Smooth muscle cell (in vitro differentiated cells): Measurements from ENCODE around the gene SSR2. TPM values are rescaled to one million over a fixed set of nuclear protein-coding genes. Genes with fewer than 3 reads are reported as not detected.

ENCODE experiments used
- DNase-seq: peaks from one replicate; lab custom pipeline; 2025; ENCODE audit not compliant: unreplicated experiment; lab: John Stamatoyannopoulos, UW
- H2AFZ ChIP-seq: fragments of 200-600 bp; sonication (generic); 2 replicates; pipeline ENCODE4 v1.6.0; 2016; ENCODE audit warnings: antibody characterized with exemption, low read depth, mild to moderate bottlenecking
- H3F3A ChIP-seq: fragments of 200-600 bp; sonication (generic); 2 replicates; pipeline ENCODE4 v1.6.0; 2017; ENCODE audit warnings: antibody characterized with exemption, low read depth
- H3K27ac ChIP-seq: fragments of 200-600 bp; sonication (generic); 2 replicates; pipeline ENCODE4 v1.5.1; 2016; ENCODE audit warnings: low read depth, mild to moderate bottlenecking
- H3K27me3 ChIP-seq: fragments of 200-600 bp; sonication (generic); 2 replicates; pipeline ENCODE4 v1.6.1; 2016; ENCODE audit warnings: low read depth, mild to moderate bottlenecking
- H3K36me3 ChIP-seq: fragments of 200-600 bp; sonication (generic); 2 replicates; pipeline ENCODE4 v1.5.1; 2016; ENCODE audit warnings: low read depth
- H3K4me1 ChIP-seq: fragments of 200-600 bp; sonication (generic); 2 replicates; pipeline ENCODE4 v1.5.1; 2016; ENCODE audit warnings: low read depth
- H3K4me2 ChIP-seq: fragments of 200-600 bp; sonication (generic); 2 replicates; pipeline ENCODE4 v1.6.0; 2016; ENCODE audit warnings: mild to moderate bottlenecking
- H3K4me3 ChIP-seq: fragments of 200-600 bp; sonication (generic); 2 replicates; pipeline ENCODE4 v1.5.1; 2016; ENCODE audit warnings: mild to moderate bottlenecking
- H3K79me2 ChIP-seq: fragments of 200-600 bp; sonication (generic); 2 replicates; pipeline ENCODE4 v1.6.0; 2016; ENCODE audit warnings: low read depth, mild to moderate bottlenecking
- H3K9ac ChIP-seq: fragments of 200-600 bp; sonication (generic); 2 replicates; pipeline ENCODE4 v1.6.0; 2016; ENCODE audit warnings: low read depth
- H3K9me3 ChIP-seq: fragments of 200-600 bp; sonication (generic); replicated peaks from 2 replicates; pipeline ENCODE4 v1.5.1; 2016; ENCODE audit warnings: low read depth
- H4K20me1 ChIP-seq: fragments of 200-600 bp; sonication (generic); 2 replicates; pipeline ENCODE4 v1.6.0; 2016; ENCODE audit warnings: low read depth
- CTCF ChIP-seq: fragments of 200-600 bp; sonication (generic); IDR thresholded peaks from 2 replicates; pipeline ENCODE4 v1.5.1; 2017; ENCODE audit warnings: borderline replicate concordance, mild to moderate bottlenecking, antibody characterized with exemption; ENCODE audit not compliant: insufficient read depth, poor library complexity, severe bottlenecking
- WGBS: methylation state at CpG from one replicate; pipeline ENCODE4 v1.1.7; 2016; ENCODE audit warnings: low lambda C conversion rate; 5-methylcytosine and 5-hydroxymethylcytosine counted together
- polyA plus RNA-seq: library from polyadenylated mRNA; unstranded; fragments of >200 nt; fragmentation: Nextera tagmentation; extraction: Ambion mirVana; gene quantifications from 2 replicates; pipeline ENCODE4 v1.2.1, GENCODE V29; 2016
- total RNA-seq: library from RNA; depleted of rRNA; stranded (reverse); fragments of >200 nt; gene quantifications from 2 replicates; pipeline ENCODE4 v1.2.3, GENCODE V29; 2014

SSR2 gene
- total and polyA plus RNA-seq, 2 experiments from 2014 or later: 447 to 457 TPM

GRCh38 chr1:155969377-155969791, 51.4 kb downstream of the SSR2 start:
- Histone ChIP-seq H3K9me3 (no peaks in the 10 kb centered on the region), H4K20me1 (peaks cover 98% of the 10 kb centered on the region), H3K4me2 (no peak overlapping the region), H3K79me2 (peaks cover 80% of the 10 kb centered on the region), H3K4me3 (no peak overlapping the region), H3K9ac (no peak overlapping the region), H3K4me1 (peaks cover 36% of the 10 kb centered on the region), H3K27me3 (no peaks in the 10 kb centered on the region), H3K36me3 (no peaks in the 10 kb centered on the region), H3K27ac (peak overlapping the region; percentile 76), H2AFZ (no peak overlapping the region), H3F3A (peaks cover 4% of the 10 kb centered on the region)
- DNase-seq: no peak
- WGBS: 97% methylated on average over 9 of the region's 9 CpGs
- TF ChIP-seq CTCF: no peak

- Histone ChIP-seq H3K9ac (no peak overlapping the region), H3K27ac (no peak overlapping the region), H4K20me1 (peaks cover 95% of the 10 kb centered on the region), H3K79me2 (peaks cover 75% of the 10 kb centered on the region), H3F3A (peaks cover 4% of the 10 kb centered on the region), H3K4me1 (peaks cover 32% of the 10 kb centered on the region), H3K27me3 (no peaks in the 10 kb centered on the region), H3K4me2 (no peak overlapping the region), H3K9me3 (no peaks in the 10 kb centered on the region), H3K36me3 (no peaks in the 10 kb centered on the region), H2AFZ (no peak overlapping the region), H3K4me3 (no peak overlapping the region)
- no peak for TF ChIP-seq CTCF
- 73% methylated on average over 3 of the region's 3 CpGs for WGBS
- no peak for DNase-seq
These were observed 52.1 kb downstream of the SSR2 start for GRCh38 chr1:155968670-155969069.

GRCh38 chr1:155968051-155968400, 52.7 kb downstream of the SSR2 start:
- no peak overlapping the region for H3K9ac ChIP-seq
- peaks cover 91% of the 10 kb centered on the region for H4K20me1 ChIP-seq
- H3K27me3 ChIP-seq: no peaks in the 10 kb centered on the region
- H3K4me1 ChIP-seq: peaks cover 32% of the 10 kb centered on the region
- H3K27ac ChIP-seq: no peak overlapping the region
- WGBS: 93% methylated on average over 7 of the region's 7 CpGs
- no peaks in the 10 kb centered on the region for H3K36me3 ChIP-seq
- H3K9me3 ChIP-seq: no peaks in the 10 kb centered on the region
- peaks cover 4% of the 10 kb centered on the region for H3F3A ChIP-seq
- H2AFZ ChIP-seq: no peak overlapping the region
- TF ChIP-seq CTCF: no peak
- DNase-seq: no peak
- H3K4me3 ChIP-seq: no peak overlapping the region
- H3K4me2 ChIP-seq: no peak overlapping the region
- H3K79me2 ChIP-seq: peaks cover 69% of the 10 kb centered on the region

GRCh38 chr1:155967341-155968050, 53.3 kb downstream of the SSR2 start:
- 77% methylated on average over 13 of the region's 13 CpGs for WGBS
- Histone ChIP-seq H3K9me3 (no peaks in the 10 kb centered on the region), H3K36me3 (no peaks in the 10 kb centered on the region), H3K4me1 (peaks cover 32% of the 10 kb centered on the region), H4K20me1 (peaks cover 85% of the 10 kb centered on the region), H3K4me2 (no peak overlapping the region), H3K79me2 (peaks cover 64% of the 10 kb centered on the region), H2AFZ (no peak overlapping the region), H3K27me3 (no peaks in the 10 kb centered on the region), H3K4me3 (no peak overlapping the region), H3K27ac (no peak overlapping the region), H3K9ac (no peak overlapping the region), H3F3A (peaks cover 4% of the 10 kb centered on the region)
- TF ChIP-seq CTCF: no peak
- DNase-seq: no peak
